Duodenal mucosa (tissue), 2 donors: ENCODE measurements around the gene KCNQ1.

ENCODE experiments used
- H3K27ac ChIP-seq: one replicate; pipeline ENCODE4 v1.7.0; 2013; ENCODE audit warnings: low read depth, low read length
- H3K27me3 ChIP-seq, 2 donors: one replicate each; pipeline ENCODE4 v1.7.0; 2013; ENCODE audit warnings: low read length in 2 of 2, control low read depth in 1 of 2; ENCODE audit not compliant: insufficient read depth in 2 of 2, control insufficient read depth in 1 of 2
- H3K36me3 ChIP-seq, 2 donors: one replicate each; pipeline ENCODE4 v1.7.0; 2013; ENCODE audit warnings: low read length in 2 of 2, control low read depth in 1 of 2; ENCODE audit not compliant: insufficient read depth in 2 of 2, control insufficient read depth in 1 of 2
- H3K4me1 ChIP-seq, 2 donors: one replicate each; pipeline ENCODE4 v1.7.0; 2013; ENCODE audit warnings: low read length in 2 of 2, control low read depth in 1 of 2; ENCODE audit not compliant: insufficient read depth in 2 of 2, control insufficient read depth in 1 of 2
- H3K4me3 ChIP-seq, 2 donors: one replicate each; pipeline ENCODE4 v1.7.0; 2013; ENCODE audit warnings: low read length in 2 of 2, low read depth in 1 of 2
- H3K9ac ChIP-seq, 2 donors: one replicate each; pipeline ENCODE4 v1.7.0; 2013; ENCODE audit warnings: low read length in 2 of 2, low read depth in 1 of 2
- H3K9me3 ChIP-seq, 2 donors: one replicate each; pipeline ENCODE4 v1.7.0; 2013; ENCODE audit warnings: low read length in 2 of 2, control low read depth in 1 of 2; ENCODE audit not compliant: control insufficient read depth in 1 of 2

Gene KCNQ1

GRCh38 chr11:2891326-2892214 is 446.8 kb downstream of the KCNQ1 start:
- H3K27ac ChIP-seq: peak overlapping the region; percentile 14
- H3K27me3 ChIP-seq: no peaks in the 10 kb centered on the region
- peaks cover 28 to 29% of the 10 kb centered on the region in 2 donors for H3K4me1 ChIP-seq
- H3K9ac ChIP-seq: peak overlapping the region; percentile 46 to 63
- no peaks in the 10 kb centered on the region for H3K36me3 ChIP-seq
- H3K4me3 ChIP-seq: peak overlapping the region; percentile 65 to 68
- H3K9me3 ChIP-seq: no peaks in the 10 kb centered on the region

GRCh38 chr11:2892215-2892966 is 447.6 kb downstream of the KCNQ1 start:
- H3K9ac ChIP-seq: peak overlapping the region; percentile 46 to 76
- H3K4me1 ChIP-seq: peaks cover 28 to 29% of the 10 kb centered on the region in 2 donors
- H3K27ac ChIP-seq: peak overlapping the region; percentile 14
- peak overlapping the region; percentile 65 to 68 for H3K4me3 ChIP-seq
- H3K36me3 ChIP-seq: no peaks in the 10 kb centered on the region
- no peaks in the 10 kb centered on the region for H3K27me3 ChIP-seq
- no peaks in the 10 kb centered on the region for H3K9me3 ChIP-seq

- Histone ChIP-seq H3K9me3 (no peaks in the 10 kb centered on the region), H3K36me3 (no peaks in the 10 kb centered on the region), H3K4me1 (peaks cover 29 to 33% of the 10 kb centered on the region in 2 donors), H3K27ac (no peak overlapping the region), H3K9ac (peak overlapping the region; percentile 46 to 76), H3K27me3 (no peaks in the 10 kb centered on the region), H3K4me3 (peak overlapping the region; percentile 65 to 68)
These were observed 448.2 kb downstream of the KCNQ1 start for GRCh38 chr11:2892967-2893528.

- Histone ChIP-seq H3K27me3 (no peaks in the 10 kb centered on the region), H3K4me3 (no peak overlapping the region), H3K4me1 (peaks cover 35 to 37% of the 10 kb centered on the region in 2 donors), H3K9ac (no peak overlapping the region), H3K9me3 (no peaks in the 10 kb centered on the region), H3K27ac (no peak overlapping the region), H3K36me3 (no peaks in the 10 kb centered on the region)
These were observed 449.1 kb downstream of the KCNQ1 start for GRCh38 chr11:2893935-2894334.

DNA sequence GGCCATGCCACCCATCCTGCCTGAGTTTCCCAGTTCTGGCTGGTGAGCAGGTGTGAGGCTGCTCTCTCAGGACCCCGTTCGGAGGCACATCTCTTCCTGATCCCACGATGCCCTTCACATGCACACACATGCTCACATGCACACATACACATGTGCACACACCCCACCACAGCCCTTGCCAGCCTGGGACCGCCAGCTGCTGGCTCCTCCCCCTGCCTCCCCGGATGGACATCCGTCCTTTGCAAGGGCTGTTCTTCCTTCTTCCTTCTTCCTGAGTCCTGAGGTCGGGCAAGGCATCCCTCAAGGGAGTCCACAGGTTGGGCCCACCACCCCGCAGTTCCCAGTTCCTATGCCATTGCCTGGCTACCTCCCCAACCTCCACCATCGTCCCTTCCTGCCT is 451.2 kb downstream of the KCNQ1 start:
- Histone ChIP-seq H3K27me3 (no peaks in the 10 kb centered on the region), H3K36me3 (no peaks in the 10 kb centered on the region), H3K27ac (no peak overlapping the region), H3K9ac (no peak overlapping the region), H3K4me1 (peaks cover 41 to 46% of the 10 kb centered on the region in 2 donors), H3K4me3 (no peak overlapping the region), H3K9me3 (no peaks in the 10 kb centered on the region)

- Histone ChIP-seq H3K9ac (no peak overlapping the region), H3K36me3 (no peaks in the 10 kb centered on the region), H3K9me3 (no peaks in the 10 kb centered on the region), H3K4me3 (no peak overlapping the region), H3K27me3 (no peaks in the 10 kb centered on the region), H3K4me1 (peaks cover 36 to 40% of the 10 kb centered on the region in 2 donors), H3K27ac (no peak overlapping the region)
These were observed 452.2 kb downstream of the KCNQ1 start for GRCh38 chr11:2897048-2897447.

- H3K27ac ChIP-seq: peak overlapping the region; percentile 43
- peak overlapping the region in 1 of 2 donors; percentile 25 for H3K9ac ChIP-seq
- H3K36me3 ChIP-seq: no peaks in the 10 kb centered on the region
- H3K27me3 ChIP-seq: no peaks in the 10 kb centered on the region
- H3K4me1 ChIP-seq: peaks cover 28 to 40% of the 10 kb centered on the region in 2 donors
- no peaks in the 10 kb centered on the region for H3K9me3 ChIP-seq
- no peak overlapping the region for H3K4me3 ChIP-seq
These were observed 453.7 kb downstream of the KCNQ1 start for GRCh38 chr11:2898366-2899079.
